ENCODE results near the gene CTU1. TPM values are rescaled to one million over a fixed set of nuclear protein-coding genes. Genes with fewer than 3 reads are reported as not detected.

Gene CTU1
- polyA plus RNA-seq, 4 donors: 1.7 to 4.4 (median 2.6) TPM

GRCh38 chr19:51059715-51060114 is 48.5 kb downstream of the CTU1 start:
- no peak for DNase-seq (ENCODE audit: low read depth in 4 of 4, low spot score in 3 of 4)

- DNase-seq (ENCODE audit: low read depth in 4 of 4, low spot score in 3 of 4): no peak
Measured at GRCh38 chr19:51055866-51056265, 52.3 kb downstream of the CTU1 start.

Other genes with a start within 250 kb of the CTU1 start
- under 1 TPM in 2 of 4 donors, not detected in 2; 0.26 to 0.38 TPM for gene KLK2, start 235.0 kb downstream of the CTU1 start, polyA plus RNA-seq (ENCODE audit: insufficient read length in 4 of 4)
- gene KLK4, start 197.0 kb downstream of the CTU1 start, polyA plus RNA-seq (ENCODE audit: insufficient read length in 4 of 4): not detected
- 1 to 10 TPM; 1.0 to 3.5 (median 1.8) TPM for gene KLK5, start 155.4 kb downstream of the CTU1 start, polyA plus RNA-seq (ENCODE audit: insufficient read length in 4 of 4)
- gene KLK6, start 138.8 kb downstream of the CTU1 start, polyA plus RNA-seq (ENCODE audit: insufficient read length in 4 of 4): 10 to 100 TPM; 30.9 to 56.0 (median 34.5) TPM
- gene KLK7, start 124.5 kb downstream of the CTU1 start, polyA plus RNA-seq (ENCODE audit: insufficient read length in 4 of 4): 10 to 100 TPM in 1 of 4 donors, 1 to 10 TPM in 3; 4.1 to 23.3 (median 4.6) TPM
- 10 to 100 TPM in 1 of 4 donors, 1 to 10 TPM in 3; 1.4 to 39.7 (median 3.3) TPM for gene KLK8, start 106.8 kb downstream of the CTU1 start, polyA plus RNA-seq (ENCODE audit: insufficient read length in 4 of 4)
- gene KLK10, start 88.7 kb downstream of the CTU1 start, polyA plus RNA-seq (ENCODE audit: insufficient read length in 4 of 4): 1 to 10 TPM in 1 of 4 donors, under 1 TPM in 3; 0.20 to 6.1 (median 0.42) TPM
- 1 to 10 TPM in 1 of 4 donors, under 1 TPM in 3; 0.40 to 1.1 (median 0.46) TPM for gene KLK11, start 81.8 kb downstream of the CTU1 start, polyA plus RNA-seq (ENCODE audit: insufficient read length in 4 of 4)
- not detected for gene KLK12, start 73.4 kb downstream of the CTU1 start, polyA plus RNA-seq (ENCODE audit: insufficient read length in 4 of 4)
- gene KLK13, start 43.3 kb downstream of the CTU1 start, polyA plus RNA-seq (ENCODE audit: insufficient read length in 4 of 4): under 1 TPM; 0.31 to 0.74 (median 0.68) TPM
- under 1 TPM; 0.14 to 0.67 (median 0.37) TPM for gene KLK14, start 25.5 kb downstream of the CTU1 start, polyA plus RNA-seq (ENCODE audit: insufficient read length in 4 of 4)
- gene SIGLEC9, start 16.5 kb upstream of the CTU1 start, polyA plus RNA-seq (ENCODE audit: insufficient read length in 4 of 4): 1 to 10 TPM; 1.2 to 1.8 (median 1.5) TPM
- gene SIGLEC7, start 33.9 kb upstream of the CTU1 start, polyA plus RNA-seq (ENCODE audit: insufficient read length in 4 of 4): under 1 TPM; 0.47 to 0.79 (median 0.59) TPM
- gene CD33, start 116.7 kb upstream of the CTU1 start, polyA plus RNA-seq (ENCODE audit: insufficient read length in 4 of 4): 1 to 10 TPM; 1.4 to 3.7 (median 1.9) TPM
- gene SIGLECL1, start 142.7 kb upstream of the CTU1 start, polyA plus RNA-seq (ENCODE audit: insufficient read length in 4 of 4): not detected
- 1 to 10 TPM; 2.8 to 9.8 (median 3.9) TPM for gene IGLON5, start 203.2 kb upstream of the CTU1 start, polyA plus RNA-seq (ENCODE audit: insufficient read length in 4 of 4)
- gene VSIG10L, start 233.7 kb upstream of the CTU1 start, polyA plus RNA-seq (ENCODE audit: insufficient read length in 4 of 4): 1 to 10 TPM; 4.2 to 5.2 (median 4.8) TPM